Heart left ventricle (tissue), 16 donors: ENCODE data around the gene CUL4A. TPM values are rescaled to one million over a fixed set of nuclear protein-coding genes. Genes with fewer than 3 reads are reported as not detected.

Source experiments
- ATAC-seq, 4 donors: fragments of 200-7000 bp; cut with Tn5 transposase; one replicate each; pipeline ENCODE4 v1.9.1; 2020 to 2022; ENCODE audit warnings: moderate library complexity in 4 of 4, mild to moderate bottlenecking in 3 of 4, moderate number of reproducible peaks in 1 of 4
- DNase-seq, 5 donors: peaks; one replicate each; pipeline ENCODE4 v3.0.0-alpha.2; 2020
- H3K27ac ChIP-seq, 12 donors: fragments of 200-600 bp; sonication (generic) in 4 of 12; one replicate each; pipeline versions ENCODE4 v1.5.0 to v1.8.0; 2016 to 2022; ENCODE audit warnings: mild to moderate bottlenecking in 2 of 12
- H3K27me3 ChIP-seq, 9 donors: fragments of 200-600 bp; sonication (generic) in 2 of 9; one replicate each; pipeline versions ENCODE4 v1.5.1 to v1.8.0; 2016 to 2022; ENCODE audit warnings: mild to moderate bottlenecking in 3 of 9
- H3K36me3 ChIP-seq, 9 donors: fragments of 200-600 bp; sonication (generic) in 2 of 9; one replicate each; pipeline versions ENCODE4 v1.5.0 to v1.8.0; 2018 to 2022; ENCODE audit warnings: mild to moderate bottlenecking in 2 of 9
- H3K4me1 ChIP-seq, 12 donors: fragments of 200-600 bp; sonication (generic) in 4 of 12; one replicate each; pipeline versions ENCODE4 v1.5.0 to v1.8.0; 2016 to 2022; ENCODE audit warnings: mild to moderate bottlenecking in 3 of 12
- H3K4me3 ChIP-seq, 12 donors: fragments of 200-600 bp; sonication (generic) in 4 of 12; one replicate each; pipeline versions ENCODE4 v1.5.0 to v1.8.0; 2017 to 2022; ENCODE audit warnings: mild to moderate bottlenecking in 9 of 12, moderate library complexity in 4 of 12
- H3K9me3 ChIP-seq, 12 donors: fragments of 200-600 bp; sonication (generic) in 4 of 12; one replicate each; pipeline versions ENCODE4 v1.5.0 to v1.8.0; 2016 to 2022; ENCODE audit warnings: mild to moderate bottlenecking in 1 of 12
- CTCF ChIP-seq, 12 donors: fragments of 200-600 bp; sonication (generic) in 4 of 12; IDR thresholded peaks; one replicate each; pipeline versions ENCODE4 v1.5.0 to v1.8.0; 2018 to 2022; ENCODE audit warnings: antibody characterized with exemption in 12 of 12, mild to moderate bottlenecking in 5 of 12
- POLR2A ChIP-seq, 2 donors: fragments of 450-650 bp; IDR thresholded peaks; one replicate each; pipeline ENCODE4 v1.6.1; 2017; ENCODE audit warnings: antibody characterized with exemption in 2 of 2, mild to moderate bottlenecking in 2 of 2, moderate library complexity in 2 of 2
- WGBS, 4 donors: extraction: QIAGEN DNeasy Blood & Tissue Kit in 2 of 4; methylation state at CpG; one replicate each; pipeline versions ENCODE4 v1.1.5 to v1.1.7; 2013 to 2018; 5-methylcytosine and 5-hydroxymethylcytosine counted together
- intact Hi-C, 10 donors: fragments of 100-400 bp; cut with DNase I; formaldehyde crosslinking; loops; one replicate each; pipeline versions ENCODE4 v1.11.1 to v1.14.2; 2022
- polyA plus RNA-seq, 2 donors: library from polyadenylated mRNA; stranded (reverse); fragments of 200-250 nt; gene quantifications; one replicate each; pipeline ENCODE4 v1.2.3, GENCODE V29; 2013
- total RNA-seq, 9 donors: library from RNA; depleted of rRNA in 2 of 9; stranded (reverse); fragments of >200 nt in 2 of 9; fragmentation: NEBNext Ultra II Directional in 3 of 9; extraction: Animal tissue kit (Norgen Biotek cat#: 25700) in 3 of 9; gene quantifications; one replicate each; pipeline versions ENCODE4 v1.1.0 to v1.2.4, GENCODE V29; 2016 to 2023
- donor health status: ischemic (EF 13 %, LVEDD 7.1; RV severe dilation, severe dysfunction).
- donor health status: healthy with polysubstance abuse.
- donor health status: DM: no; HTN: yes; CAD: no.
- donor health status: DM: no; HTN: no; CAD: no.
- donor health status: ischemic (EF 25% LVEDD 6.9; RV normal size, moderate dysfunction).
- donor health status: ischemic (EF 25% LVEDD 5.7; RV mildly dilated, moderate dysfunction).
- donor health status: healthy.
- donor health status: DM: yes; HTN: yes; CAD: no.
- donor health status: ischemic (EF 35%, LVEDD 5.7; RV mildly dilated, moderate dysfunction).
- donor health status: nonischemic (EF 11% LVEDD 7.7; RV severe dilation, severe dysfunction).
- donor health status: DM: yes; HTN: yes; CAD: no.
- donor health status: PGD.
- donor health status: ischemic (EF 29% LVEDD 5.4; RV normal size, mild dysfunction).
- donor health status: nonischemic (EF 23%, LVEDD 6.1; RV moderate dilation, normal function).

Gene CUL4A
- total and polyA plus RNA-seq, 11 donors: 29.7 to 121 (median 109) TPM

DNA sequence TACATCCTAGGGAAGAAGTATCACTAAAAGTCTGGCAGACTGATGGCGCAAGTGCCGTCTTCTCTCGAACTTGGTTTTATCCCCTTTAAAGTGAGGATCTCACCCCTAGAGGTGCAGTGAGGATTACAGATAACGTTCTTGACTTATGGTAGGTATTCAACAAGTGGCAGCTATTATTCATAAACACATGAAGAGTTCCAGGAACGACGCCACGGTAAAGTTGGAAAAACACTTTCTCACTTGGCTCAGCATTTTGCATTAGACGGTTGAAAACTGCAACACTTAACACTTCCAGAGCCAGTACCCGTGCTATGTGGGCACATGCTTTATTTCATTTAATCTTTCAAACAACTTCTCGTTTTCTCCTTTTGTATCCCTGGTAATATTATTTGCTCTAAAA, 42.3 kb upstream of the CUL4A start:
- intact Hi-C loops: no loop called here
- no peak for ATAC-seq
- H3K4me3 ChIP-seq: no peak overlapping the region
- no peak for DNase-seq
- no peak overlapping the region for H3K27ac ChIP-seq
- no peak for TF ChIP-seq POLR2A (IDR thresholded peaks at IDR 0.05)
- TF ChIP-seq CTCF (IDR thresholded peaks at IDR 0.05): no peak
- peaks cover 0 to 11% (median 4%) of the 10 kb centered on the region in 12 donors for H3K4me1 ChIP-seq
- H3K9me3 ChIP-seq: peaks cover 0 to 10% (median 0%) of the 10 kb centered on the region in 12 donors
- WGBS, 4 donors: 85 to 91% (median 87%) methylated on average over 10 of the region's 10 CpGs
- peaks cover 0 to 7% (median 0%) of the 10 kb centered on the region in 9 donors for H3K27me3 ChIP-seq
- H3K36me3 ChIP-seq: peaks cover 0 to 27% (median 14%) of the 10 kb centered on the region in 9 donors

GRCh38 chr13:113167575-113167974, 41.8 kb upstream of the CUL4A start:
- WGBS, 4 donors: 97 to 98% (median 97%) methylated on average over 3 of the region's 3 CpGs
- intact Hi-C loops: no loop called here
- Histone ChIP-seq H3K9me3 (peaks cover 0 to 10% (median 0%) of the 10 kb centered on the region in 12 donors), H3K4me3 (no peak overlapping the region), H3K27me3 (peaks cover 0 to 7% (median 0%) of the 10 kb centered on the region in 9 donors), H3K36me3 (peaks cover 0 to 31% (median 16%) of the 10 kb centered on the region in 9 donors), H3K4me1 (peaks cover 0 to 11% (median 4%) of the 10 kb centered on the region in 12 donors), H3K27ac (no peak overlapping the region)
- ATAC-seq: no peak
- no peak for TF ChIP-seq CTCF (IDR thresholded peaks at IDR 0.05)
- no peak for DNase-seq

DNA sequence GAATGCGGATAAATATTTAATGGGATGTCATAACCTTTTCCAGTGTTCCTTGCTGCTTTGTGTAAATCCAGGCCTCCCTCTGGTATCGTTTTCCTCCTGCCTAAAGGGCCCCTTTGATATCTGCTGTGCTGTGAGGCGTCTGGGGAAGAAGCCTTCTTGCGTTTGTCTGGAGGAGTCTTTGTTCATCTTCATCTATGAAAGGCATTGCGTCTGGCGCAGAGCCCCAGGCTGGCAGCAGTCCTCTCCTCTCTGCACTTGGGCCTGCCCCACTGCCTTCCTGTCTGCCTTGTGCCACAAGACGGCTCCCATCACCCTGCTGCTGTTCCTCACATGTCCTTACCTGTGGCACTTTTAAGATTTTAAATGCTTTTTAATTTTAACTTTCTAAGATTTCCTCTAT, 41.2 kb upstream of the CUL4A start:
- WGBS, 4 donors: 78 to 93% (median 88%) methylated on average over 7 of the region's 7 CpGs

More for the DNA sequence above, 41.2 kb upstream of the CUL4A start:
- Histone ChIP-seq H3K36me3 (peaks cover 0 to 35% (median 19%) of the 10 kb centered on the region in 9 donors), H3K4me1 (peaks cover 0 to 11% (median 2%) of the 10 kb centered on the region in 12 donors), H3K4me3 (no peak overlapping the region), H3K27me3 (peaks cover 0 to 3% (median 0%) of the 10 kb centered on the region in 9 donors), H3K9me3 (peaks cover 0 to 10% (median 0%) of the 10 kb centered on the region in 12 donors), H3K27ac (no peak overlapping the region)
- intact Hi-C loops: no loop called here
- ATAC-seq (no peak), DNase-seq (no peak)
- TF ChIP-seq CTCF (IDR thresholded peaks at IDR 0.05) (no peak), POLR2A (IDR thresholded peaks at IDR 0.05) (no peak)
